Transverse colon (tissue), 3 donors: ENCODE measurements around the gene C6orf120.

ENCODE experiments used
- CTCF ChIP-seq, 5 experiments: fragments of 200-600 bp in 3 of 5; fragments of 450-650 bp in 2 of 5; sonication (generic) in 3 of 5; IDR thresholded peaks; 1 replicate in 2 of 5; 2 replicates in 3 of 5; pipeline ENCODE4 v1.5.1; 2016 to 2017; ENCODE audit warnings: antibody characterized with exemption in 5 of 5, inconsistent platforms in 3 of 5, mild to moderate bottlenecking in 2 of 5, moderate library complexity in 1 of 5
- EP300 ChIP-seq: sonication (generic); formaldehyde crosslinking; IDR thresholded peaks from one replicate; pipeline ENCODE4 v1.6.1; 2017; ENCODE audit warnings: antibody characterized with exemption, low read depth

- TF ChIP-seq CTCF (IDR thresholded peaks at IDR 0.05) (no peak), EP300 (no peak)
Measured at GRCh38 chr6:169652896-169653295, 49.0 kb upstream of the C6orf120 start.
